Activated CD4-positive, CD25-positive, alpha-beta regulatory T cell (primary cell): Measurements from ENCODE around the gene SLC12A6.
"Not testable (repeated sequence)": the region's sequence is repeated elsewhere in the genome, so short reads cannot be mapped to it uniquely, and the experiment has no call there.

Source experiments
- DNase-seq, 4 experiments: peaks; one replicate each; lab custom pipeline; 2025; lab: John Stamatoyannopoulos, UW

The SLC12A6 gene

GRCh38 chr15:34337557-34338306 is at the start of gene SLC12A6:
SLC12A6 (minus strand) TSS chr15:34337781; CDS start chr15:34336680, 1,101 bp downstream.
- peak; percentile 74 to 89 (median 83) for DNase-seq

GRCh38 chr15:34381829-34382521 is 44.4 kb upstream of the SLC12A6 start:
- not testable (repeated sequence) for DNase-seq

- not testable (repeated sequence) for DNase-seq
Observed at GRCh38 chr15:34380491-34380890, 42.9 kb upstream of the SLC12A6 start.

DNA sequence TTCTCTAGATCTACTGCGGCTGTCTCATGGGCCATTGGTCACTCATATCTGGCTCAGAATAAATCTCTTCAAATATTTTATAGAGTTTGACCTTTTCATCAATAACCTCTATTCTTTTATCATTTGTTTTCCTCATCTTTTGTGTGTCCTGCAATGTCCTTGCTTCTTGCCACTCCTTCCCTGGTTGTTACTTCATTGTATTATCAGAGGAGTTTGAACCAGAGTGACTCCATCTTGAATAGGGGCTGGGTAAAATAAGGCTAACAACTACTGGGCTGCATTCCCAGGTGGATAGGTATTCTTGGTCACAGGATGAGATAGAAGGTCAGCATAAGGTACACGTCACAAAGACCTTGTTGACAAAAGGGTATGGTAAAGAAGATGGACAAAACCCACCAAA is 39.3 kb upstream of the SLC12A6 start:
- DNase-seq: no peak

DNA sequence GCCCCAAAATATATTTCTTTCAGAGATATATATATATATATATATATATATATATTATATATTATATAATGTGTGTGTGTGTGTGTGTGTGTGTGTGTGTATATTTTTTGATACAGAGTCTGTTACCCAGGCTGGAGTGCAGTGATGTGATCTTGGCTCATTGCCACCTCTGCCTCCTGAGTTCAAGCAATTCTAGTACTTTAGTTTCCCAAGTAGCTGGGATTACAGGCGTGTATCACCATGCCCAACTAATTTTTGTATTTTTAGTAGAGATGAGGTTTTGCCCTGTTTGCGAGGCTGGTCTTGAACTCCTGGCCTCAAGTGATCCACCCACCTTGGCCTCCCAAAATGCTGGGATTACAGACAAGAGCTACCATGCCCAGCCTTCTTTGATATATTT is 38.0 kb upstream of the SLC12A6 start:
- not testable (repeated sequence) for DNase-seq

DNA sequence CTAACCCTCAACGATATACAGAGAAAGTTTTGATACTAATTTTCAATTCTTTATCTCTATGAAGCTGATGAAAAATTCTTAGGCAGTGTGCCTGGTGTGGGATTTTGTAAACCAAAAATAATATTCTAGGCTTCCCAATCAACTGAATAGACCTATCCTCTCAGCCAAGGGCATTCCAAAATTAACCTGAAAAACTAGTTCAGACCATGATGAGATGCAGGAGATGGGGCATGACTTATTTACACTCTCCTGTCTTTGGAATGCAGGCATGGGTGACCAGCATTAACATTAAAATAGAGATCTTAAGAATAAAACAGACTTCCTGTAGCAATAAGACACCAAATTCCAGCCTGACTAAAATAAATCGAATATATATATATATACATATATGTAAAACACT is 37.2 kb upstream of the SLC12A6 start:
- DNase-seq: no peak

DNA sequence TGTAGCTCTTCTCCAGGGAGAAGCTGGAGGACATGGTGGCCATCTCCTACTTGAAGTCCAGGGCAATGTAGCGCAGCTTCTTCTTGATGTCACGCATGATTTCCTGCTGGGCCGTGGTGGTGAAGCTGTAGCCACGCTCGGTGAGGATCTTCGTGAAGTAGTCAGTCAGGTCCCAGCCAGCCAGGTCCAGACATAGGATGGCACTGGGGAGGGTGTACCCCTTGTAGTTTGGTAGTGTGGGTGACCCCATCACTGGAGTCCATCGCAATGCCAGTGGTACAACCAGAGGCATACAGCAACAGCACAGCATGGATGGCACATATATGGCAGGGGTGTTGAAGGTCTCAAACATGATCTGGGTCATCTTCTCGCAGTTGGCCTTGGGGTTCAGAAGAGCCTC is 36.4 kb upstream of the SLC12A6 start:
- DNase-seq: no peak

DNA sequence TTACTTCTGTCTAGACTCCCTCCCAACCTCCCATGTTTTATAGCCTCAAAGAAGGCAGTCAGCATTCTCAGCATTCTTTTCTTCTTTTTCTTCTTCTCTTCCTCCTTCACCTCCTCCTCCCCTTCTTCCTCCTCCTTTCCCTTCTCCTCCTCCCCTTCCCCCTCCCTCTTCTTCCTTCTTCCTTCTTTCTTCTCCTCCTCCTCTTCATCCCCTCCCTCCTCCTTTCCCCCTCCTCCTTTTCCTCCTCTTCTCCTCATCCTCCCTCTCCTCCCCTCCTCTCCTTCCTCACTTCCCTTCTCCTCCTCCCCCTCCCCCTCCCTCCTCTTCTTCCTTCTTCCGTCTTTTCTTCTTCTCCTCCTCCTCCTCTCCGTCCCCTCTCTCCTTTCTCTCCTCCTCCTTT is 33.1 kb upstream of the SLC12A6 start:
- no peak for DNase-seq

- no peak for DNase-seq
Observed at GRCh38 chr15:34370129-34370528, 32.5 kb upstream of the SLC12A6 start.

DNA sequence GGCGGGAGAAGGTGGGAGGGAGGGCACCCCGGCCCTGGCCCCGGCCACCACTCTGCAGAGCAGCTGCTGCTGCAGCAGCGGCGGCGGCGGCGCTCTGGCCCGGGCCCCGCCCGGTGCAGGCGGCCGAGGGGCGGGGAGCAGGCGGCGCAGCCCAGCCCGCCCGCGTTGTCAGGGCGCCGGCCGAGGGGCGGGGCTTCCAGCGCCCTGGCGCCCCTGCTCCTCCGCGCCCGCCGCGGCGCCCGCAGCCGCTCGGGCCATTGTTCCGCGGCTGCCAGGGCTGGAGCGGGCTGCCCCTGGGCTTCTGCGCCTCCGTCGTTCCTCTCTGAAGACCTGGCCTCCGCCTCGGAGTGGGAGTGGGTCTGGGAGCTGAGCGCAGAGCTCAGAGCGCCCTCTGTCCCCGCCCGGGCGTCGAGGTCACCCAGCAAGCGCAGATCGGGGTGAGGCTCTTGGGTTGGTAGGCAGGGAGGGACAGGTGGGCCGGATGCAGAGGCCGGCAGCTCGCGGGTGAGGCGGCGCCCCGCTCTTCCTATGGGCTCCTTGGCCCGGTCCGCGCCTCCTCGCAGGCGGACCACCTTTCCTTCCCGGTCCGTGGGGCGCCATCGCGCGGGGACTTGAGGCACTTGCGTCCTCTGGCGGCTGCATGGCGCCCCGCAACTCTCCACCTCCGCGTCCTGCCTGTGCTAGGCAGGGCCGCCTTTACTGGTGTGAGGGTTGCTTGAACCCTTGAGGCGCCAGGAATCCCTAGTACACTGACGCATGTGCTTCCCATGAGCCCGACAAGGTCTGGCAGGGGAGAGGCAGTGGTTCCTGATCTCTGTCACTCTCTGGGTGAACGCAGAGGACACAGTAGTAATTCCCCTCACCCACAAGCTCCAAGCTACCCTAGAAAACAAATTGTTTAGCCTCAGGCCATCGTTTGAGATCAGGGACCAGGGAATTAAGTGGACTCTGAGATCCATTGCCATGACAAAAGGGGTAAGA is 29.8 kb upstream of the SLC12A6 start, which contains the start of gene LPCAT4:
LPCAT4 (minus strand) TSS at position 96 of the 981 bp plus-strand sequence. CDS start 96 bp downstream, outside the sequence.
- DNase-seq: peak; percentile 64 to 85 (median 77)

DNA sequence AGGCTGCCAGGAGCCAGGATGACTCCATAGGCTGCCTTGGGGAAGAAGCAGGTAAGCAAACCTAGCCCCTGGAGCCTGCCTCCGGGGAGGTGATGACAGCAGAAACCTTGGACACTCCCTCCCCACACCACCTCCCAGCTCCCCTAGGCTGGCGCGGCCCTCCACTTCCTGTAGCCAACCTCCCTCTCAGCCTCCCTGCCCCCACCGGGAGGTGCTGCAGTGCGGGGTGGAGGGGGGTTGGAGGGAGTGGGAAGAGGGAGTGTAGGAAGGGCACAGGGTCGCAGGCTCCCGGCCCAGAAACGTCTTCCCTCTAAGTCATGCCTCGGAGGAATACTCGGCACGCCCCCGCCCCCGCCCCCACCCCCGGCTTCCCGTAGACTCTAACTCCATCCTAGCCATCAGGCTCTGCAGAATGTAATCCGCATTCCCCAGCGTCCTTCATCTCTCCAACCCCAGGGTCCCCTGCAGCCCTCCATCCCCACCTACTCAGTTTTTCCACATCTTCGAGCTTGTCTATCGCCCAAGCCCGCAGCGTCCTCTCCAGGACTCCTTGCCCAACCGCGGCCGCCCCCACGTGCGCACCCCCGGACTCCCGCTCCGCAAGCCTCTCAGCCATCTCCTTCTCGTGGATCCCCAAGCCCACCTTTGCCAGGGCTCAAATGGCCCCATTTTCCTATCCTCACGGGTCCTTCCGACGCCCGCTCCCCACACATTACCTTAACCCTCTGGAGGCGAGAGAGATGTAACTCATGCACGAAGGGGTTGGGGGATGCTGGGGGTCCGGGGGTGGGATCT is 28.9 kb upstream of the SLC12A6 start:
- DNase-seq: peak in 3 of 4 experiments; percentile 6 to 30 (median 9)

DNA sequence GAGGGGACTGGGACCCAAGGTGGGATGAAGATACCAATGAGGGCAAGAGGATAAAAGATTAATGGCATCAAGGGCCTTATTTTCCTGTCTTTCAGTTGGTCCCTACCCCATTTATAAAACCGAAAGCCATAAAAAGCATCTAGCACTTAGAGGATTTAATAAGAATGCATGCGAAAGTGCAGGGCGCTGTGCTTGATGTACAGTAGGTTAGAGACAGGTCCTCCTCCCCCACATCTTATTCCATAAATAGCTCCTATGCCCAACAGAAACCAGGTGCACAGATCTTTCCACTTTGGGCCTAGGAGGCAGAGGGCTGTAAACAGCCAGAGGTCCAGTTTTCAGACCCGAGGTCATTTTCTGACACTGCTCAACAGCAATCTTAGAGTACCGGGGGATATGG is 28.3 kb upstream of the SLC12A6 start:
- DNase-seq: no peak

GRCh38 chr15:34365091-34365825 is 27.7 kb upstream of the SLC12A6 start:
- no peak for DNase-seq

DNA sequence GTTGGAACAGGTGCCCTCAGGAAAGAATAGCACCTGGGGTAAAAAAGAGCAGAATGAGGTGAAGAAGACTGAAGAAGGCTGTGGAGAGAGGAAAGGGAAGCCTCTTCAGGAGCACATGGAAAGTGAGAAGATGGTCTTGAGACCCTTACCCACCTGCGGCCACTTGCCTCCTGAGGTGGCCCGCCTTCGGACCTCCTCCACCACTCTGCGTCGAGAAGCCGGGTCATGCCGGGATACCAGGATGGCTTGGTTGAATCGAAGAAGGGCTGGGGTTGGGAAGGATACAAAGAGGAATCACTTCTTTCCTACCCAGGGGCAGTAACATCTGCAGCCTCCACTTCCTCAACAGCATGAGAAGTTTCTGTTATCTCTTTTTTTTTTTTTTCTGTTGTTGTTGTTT is 26.5 kb upstream of the SLC12A6 start:
- no peak for DNase-seq

GRCh38 chr15:34362047-34362773 is 24.6 kb upstream of the SLC12A6 start:
- no peak for DNase-seq

DNA sequence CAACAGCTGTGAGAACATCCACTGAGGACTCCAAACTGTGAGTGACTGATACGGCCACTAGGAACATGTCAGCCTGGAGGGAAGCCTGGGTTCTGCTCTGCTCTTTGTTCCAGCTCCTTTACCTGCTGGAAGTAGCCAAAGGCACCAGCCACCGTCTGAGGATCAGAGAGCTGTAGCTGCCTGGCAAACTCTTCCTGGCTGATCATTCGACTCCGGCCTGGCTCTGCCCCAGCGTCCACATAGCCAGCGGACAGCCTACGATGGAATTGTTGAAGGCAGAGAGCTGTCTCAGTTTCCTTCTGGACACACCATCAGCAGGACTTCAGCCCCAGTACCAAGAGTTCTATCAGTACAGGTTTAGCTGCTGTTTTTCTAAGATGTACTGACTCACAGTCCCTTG is 23.7 kb upstream of the SLC12A6 start:
- DNase-seq: no peak

GRCh38 chr15:34360298-34360697 is 22.7 kb upstream of the SLC12A6 start:
- no peak for DNase-seq

- DNase-seq: no peak
Observed at GRCh38 chr15:34359416-34359815, 21.8 kb upstream of the SLC12A6 start.

GRCh38 chr15:34358948-34359347 is 21.4 kb upstream of the SLC12A6 start:
- no peak for DNase-seq

- no peak for DNase-seq
Observed at GRCh38 chr15:34358367-34358766, 20.8 kb upstream of the SLC12A6 start.
